ENCODE data around the gene FRMPD2.
A peak's percentile ranks its signal among the peaks of the same experiment; 100 is the strongest.

The FRMPD2 gene

GRCh38 chr10:48291190-48291589, 16.7 kb upstream of the FRMPD2 start:
- TF ChIP-seq, protein P1, sequence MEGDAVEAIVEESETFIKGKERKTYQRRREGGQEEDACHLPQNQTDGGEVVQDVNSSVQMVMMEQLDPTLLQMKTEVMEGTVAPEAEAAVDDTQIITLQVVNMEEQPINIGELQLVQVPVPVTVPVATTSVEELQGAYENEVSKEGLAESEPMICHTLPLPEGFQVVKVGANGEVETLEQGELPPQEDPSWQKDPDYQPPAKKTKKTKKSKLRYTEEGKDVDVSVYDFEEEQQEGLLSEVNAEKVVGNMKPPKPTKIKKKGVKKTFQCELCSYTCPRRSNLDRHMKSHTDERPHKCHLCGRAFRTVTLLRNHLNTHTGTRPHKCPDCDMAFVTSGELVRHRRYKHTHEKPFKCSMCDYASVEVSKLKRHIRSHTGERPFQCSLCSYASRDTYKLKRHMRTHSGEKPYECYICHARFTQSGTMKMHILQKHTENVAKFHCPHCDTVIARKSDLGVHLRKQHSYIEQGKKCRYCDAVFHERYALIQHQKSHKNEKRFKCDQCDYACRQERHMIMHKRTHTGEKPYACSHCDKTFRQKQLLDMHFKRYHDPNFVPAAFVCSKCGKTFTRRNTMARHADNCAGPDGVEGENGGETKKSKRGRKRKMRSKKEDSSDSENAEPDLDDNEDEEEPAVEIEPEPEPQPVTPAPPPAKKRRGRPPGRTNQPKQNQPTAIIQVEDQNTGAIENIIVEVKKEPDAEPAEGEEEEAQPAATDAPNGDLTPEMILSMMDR (IDR thresholded peaks at IDR 0.05; ENCODE audit: low read depth, low read length, missing control alignments) = no peak
- no peak overlapping the region for H3K4me3 ChIP-seq (ENCODE audit: low read depth, low read length)
- no peak for DNase-seq (ENCODE audit: low read depth)
- in situ Hi-C loops (cut with HindIII; ENCODE audit: low sequenced_read_pairs) = no loop called here

GRCh38 chr10:48290286-48290685, 15.8 kb upstream of the FRMPD2 start:
- in situ Hi-C loops (cut with HindIII; ENCODE audit: low sequenced_read_pairs) = no loop called here
- H3K4me3 ChIP-seq (ENCODE audit: low read depth, low read length) = no peak overlapping the region
- no peak for DNase-seq (ENCODE audit: low read depth)
- TF ChIP-seq, protein P1 (IDR thresholded peaks at IDR 0.05; ENCODE audit: low read depth, low read length, missing control alignments) = no peak

DNA sequence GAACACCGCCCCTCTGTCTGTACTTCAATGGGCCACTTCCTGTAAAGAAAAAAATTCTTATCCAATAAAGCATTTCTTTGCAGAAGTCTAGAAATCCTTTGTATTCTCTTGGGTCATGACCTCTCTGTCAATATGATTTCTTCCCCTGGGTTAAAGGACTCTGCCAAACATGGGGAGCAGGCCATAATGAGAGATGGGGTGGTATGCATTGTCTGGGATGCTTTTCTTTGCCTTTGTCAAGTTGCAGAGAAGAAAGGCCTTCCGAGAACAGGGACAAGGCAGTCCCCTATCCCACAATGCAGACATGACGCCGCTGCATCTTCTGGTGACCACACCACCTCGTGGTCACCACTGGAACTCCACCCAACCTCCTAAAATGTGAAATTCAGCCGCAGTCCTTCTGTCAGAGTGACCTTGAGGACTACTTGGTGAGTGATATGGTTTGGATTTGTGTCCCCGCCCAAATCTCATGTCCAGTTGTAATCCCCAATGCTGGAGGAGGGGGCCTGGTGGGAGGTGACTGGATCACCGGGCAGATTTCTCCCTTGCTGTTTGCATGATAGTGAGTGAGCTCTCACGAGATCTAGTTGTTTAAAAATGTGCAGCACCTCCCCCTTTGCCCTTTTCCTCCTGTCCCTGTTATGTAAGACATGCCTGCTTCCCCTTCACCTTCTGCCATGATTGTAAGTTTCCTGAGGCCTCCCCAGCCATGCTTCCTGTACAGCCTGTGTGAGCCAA, 15.2 kb upstream of the FRMPD2 start:
- in situ Hi-C loops (cut with HindIII; ENCODE audit: low sequenced_read_pairs) = no loop called here
- TF ChIP-seq, protein P1 (IDR thresholded peaks at IDR 0.05; ENCODE audit: low read depth, low read length, missing control alignments) = peak; percentile 87
- no peak overlapping the region for H3K4me3 ChIP-seq (ENCODE audit: low read depth, low read length)
- no peak for DNase-seq (ENCODE audit: low read depth)

DNA sequence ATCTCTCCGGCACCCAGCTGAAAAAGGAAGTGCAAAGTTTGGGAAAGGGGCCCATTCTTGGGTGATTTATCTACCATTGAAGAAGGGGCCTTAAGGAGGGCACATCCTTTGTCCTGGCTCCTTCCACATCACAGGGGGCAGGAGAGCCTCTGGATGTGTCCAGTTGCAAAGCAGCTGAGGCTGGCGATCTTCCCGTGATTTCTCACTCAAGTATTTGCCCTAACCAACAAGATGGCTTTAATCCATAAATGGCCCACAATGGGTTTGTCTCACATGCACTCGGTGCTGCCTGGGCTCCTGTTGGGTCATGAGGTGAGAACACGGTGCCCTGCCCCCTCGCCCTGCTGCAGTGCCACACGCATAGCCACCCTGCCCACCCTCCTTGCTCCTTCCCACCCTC, 14.2 kb upstream of the FRMPD2 start:
- in situ Hi-C loops (cut with HindIII; ENCODE audit: low sequenced_read_pairs) = no loop called here
- DNase-seq (ENCODE audit: low read depth) = peak; percentile 46
- H3K4me3 ChIP-seq (ENCODE audit: low read depth, low read length) = no peak overlapping the region
- TF ChIP-seq, protein P1 (IDR thresholded peaks at IDR 0.05; ENCODE audit: low read depth, low read length, missing control alignments) = no peak

- in situ Hi-C loops (cut with HindIII; ENCODE audit: low sequenced_read_pairs) = no loop called here
- H3K4me3 ChIP-seq (ENCODE audit: low read depth, low read length) = no peak overlapping the region
- TF ChIP-seq, protein P1 (IDR thresholded peaks at IDR 0.05; ENCODE audit: low read depth, low read length, missing control alignments) = no peak
- DNase-seq (ENCODE audit: low read depth) = no peak
Measured at GRCh38 chr10:48287417-48288391, 13.2 kb upstream of the FRMPD2 start.

DNA sequence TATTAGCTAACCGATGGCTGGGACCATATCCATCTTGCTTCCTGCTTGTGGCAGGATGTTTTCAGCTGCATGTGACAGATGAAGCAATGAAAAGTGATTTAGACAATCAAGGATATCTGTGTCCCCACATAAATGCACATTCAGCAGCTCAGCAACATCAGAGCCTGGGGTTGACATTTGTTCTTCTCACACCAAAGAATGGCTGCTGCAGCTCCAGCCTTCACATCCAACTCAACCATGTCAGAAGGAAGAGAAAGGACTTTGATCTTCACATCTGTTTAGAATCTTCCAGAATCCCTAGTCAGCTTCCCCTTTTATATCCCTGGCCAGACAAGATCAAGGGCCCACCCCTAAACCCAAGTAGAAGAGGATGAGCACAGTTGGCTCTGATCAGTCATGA, 11.9 kb upstream of the FRMPD2 start:
- in situ Hi-C loops (cut with HindIII; ENCODE audit: low sequenced_read_pairs) = no loop called here
- H3K4me3 ChIP-seq (ENCODE audit: low read depth, low read length) = no peak overlapping the region
- DNase-seq (ENCODE audit: low read depth) = no peak
- TF ChIP-seq, protein P1 (IDR thresholded peaks at IDR 0.05; ENCODE audit: low read depth, low read length, missing control alignments) = no peak
